GM12878 (cell line): ENCODE data around the gene TEX2.

Experiments
- ASH2L ChIP-seq: fragments of 300-600, 200-600 bp; sonication (generic); IDR thresholded peaks from 2 replicates; pipeline ENCODE4 v1.6.1; 2017; ENCODE audit warnings: low read depth, mild to moderate bottlenecking, borderline replicate concordance
- BACH1 ChIP-seq: fragments of 450-650 bp; IDR thresholded peaks from 2 replicates; pipeline ENCODE4 v1.6.1; 2017; ENCODE audit warnings: mild to moderate bottlenecking, borderline replicate concordance
- CEBPB ChIP-seq, 2 experiments: fragments of 150-350 bp in 1 of 2; IDR thresholded peaks; 2 replicates each; pipeline ENCODE4 v1.6.1; 2012 to 2014; ENCODE audit warnings: low read depth in 2 of 2, low read length in 2 of 2, borderline replicate concordance in 1 of 2, inconsistent platforms in 1 of 2
- CHD2 ChIP-seq: IDR thresholded peaks from 2 replicates; pipeline ENCODE4 v1.6.1; 2011; ENCODE audit warnings: low read depth, low read length, improper control_type of control experiment, borderline replicate concordance
- CTCF ChIP-seq, 3 experiments: IDR thresholded peaks in 2 of 3; conservative IDR thresholded peaks in 1 of 3; 2 replicates each; pipeline ENCODE4 v1.5.1; 2011; ENCODE audit warnings: low read depth in 3 of 3, low read length in 3 of 3, mild to moderate bottlenecking in 3 of 3, control low read depth in 2 of 3, moderate library complexity in 2 of 3, inconsistent platforms in 1 of 3, mixed read lengths in 1 of 3; ENCODE audit not compliant: control insufficient read depth in 2 of 3, insufficient read depth in 1 of 3; ENCODE audit errors: extremely low read depth in 1 of 3
- EP300 ChIP-seq, 2 experiments: fragments of 150-350 bp in 1 of 2; IDR thresholded peaks; 2 replicates each; pipeline ENCODE4 v1.6.1; 2011 to 2012; ENCODE audit warnings: low read depth in 2 of 2, low read length in 2 of 2, borderline replicate concordance in 1 of 2, improper control_type of control experiment in 1 of 2, inconsistent platforms in 1 of 2; ENCODE audit not compliant: control insufficient read depth in 1 of 2
- EZH2 ChIP-seq: IDR thresholded peaks from 2 replicates; pipeline ENCODE4 v1.6.1; 2012; ENCODE audit warnings: low read depth, mild to moderate bottlenecking, control low read depth, inconsistent platforms, low read length, borderline replicate concordance; ENCODE audit not compliant: control insufficient read depth
- JUNB ChIP-seq: IDR thresholded peaks from 2 replicates; pipeline ENCODE4 v1.6.1; 2016; ENCODE audit warnings: antibody characterized with exemption, mild to moderate bottlenecking
- POLR2A ChIP-seq: IDR thresholded peaks from 2 replicates; pipeline ENCODE4 v1.6.1; 2011; ENCODE audit warnings: low read depth, mild to moderate bottlenecking, low read length
- RFX5 ChIP-seq: IDR thresholded peaks from 2 replicates; pipeline ENCODE4 v1.6.1; 2011; ENCODE audit warnings: low read depth, low read length, improper control_type of control experiment
- TAF1 ChIP-seq: IDR thresholded peaks from 2 replicates; pipeline ENCODE4 v1.6.1; 2011; ENCODE audit warnings: mild to moderate bottlenecking, low read depth, low read length, borderline replicate concordance
- TARDBP ChIP-seq: IDR thresholded peaks from 2 replicates; pipeline ENCODE4 v1.6.1; 2016; ENCODE audit warnings: borderline replicate concordance
- USF2 ChIP-seq: IDR thresholded peaks from 2 replicates; pipeline ENCODE4 v1.6.1; 2011; ENCODE audit warnings: low read depth, low read length, improper control_type of control experiment, borderline replicate concordance
- ZBTB33 ChIP-seq: fragments of 450-650 bp; IDR thresholded peaks from 2 replicates; pipeline ENCODE4 v1.6.1; 2017; ENCODE audit warnings: mild to moderate bottlenecking

GRCh38 chr17:64269687-64270649 lies 6.9 kb upstream of the TEX2 start:
- TF ChIP-seq TAF1 (no peak), POLR2A (no peak), CHD2 (no peak), TARDBP (no peak), RFX5 (no peak), JUNB (no peak), ZBTB33 (no peak), CTCF (IDR thresholded peaks at IDR 0.05 in 2 of 3, conservative IDR thresholded peaks at IDR 0.05 in 1 of 3; ENCODE audit: control insufficient read depth in 2 of 3, extremely low read depth in 1 of 3, insufficient read depth in 1 of 3, low read depth in 3 of 3, low read length in 3 of 3) (no peak), ASH2L (no peak), USF2 (no peak), CEBPB (IDR thresholded peaks at IDR 0.05; ENCODE audit: borderline replicate concordance in 1 of 2, low read depth in 2 of 2, low read length in 2 of 2) (no peak), EZH2 (no peak), EP300 (IDR thresholded peaks at IDR 0.05; ENCODE audit: borderline replicate concordance in 1 of 2, control insufficient read depth in 1 of 2, low read depth in 2 of 2, low read length in 2 of 2) (no peak), BACH1 (no peak)
